ENCODE measurements around the gene SMAD2.

DNA sequence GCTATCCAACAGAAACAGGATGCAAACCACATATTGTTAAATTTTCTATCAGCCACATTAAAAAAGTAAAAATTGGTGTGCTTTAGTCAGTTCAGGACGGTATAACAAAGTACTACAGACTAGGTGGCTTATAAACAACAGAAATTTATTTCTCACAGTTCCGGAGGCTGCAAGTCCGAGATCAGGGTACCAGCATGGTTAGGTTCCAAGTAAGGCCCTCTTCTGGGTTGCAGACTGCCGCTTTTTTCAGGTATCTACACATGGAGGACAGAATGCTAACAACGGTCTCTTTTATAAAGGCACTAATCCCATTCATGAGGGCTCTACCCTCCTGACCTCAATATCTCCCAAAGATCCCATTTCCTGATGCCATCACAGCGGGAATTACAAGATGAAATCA lies 10.5 kb downstream of the SMAD2 start:
- TF ChIP-seq, protein P1, sequence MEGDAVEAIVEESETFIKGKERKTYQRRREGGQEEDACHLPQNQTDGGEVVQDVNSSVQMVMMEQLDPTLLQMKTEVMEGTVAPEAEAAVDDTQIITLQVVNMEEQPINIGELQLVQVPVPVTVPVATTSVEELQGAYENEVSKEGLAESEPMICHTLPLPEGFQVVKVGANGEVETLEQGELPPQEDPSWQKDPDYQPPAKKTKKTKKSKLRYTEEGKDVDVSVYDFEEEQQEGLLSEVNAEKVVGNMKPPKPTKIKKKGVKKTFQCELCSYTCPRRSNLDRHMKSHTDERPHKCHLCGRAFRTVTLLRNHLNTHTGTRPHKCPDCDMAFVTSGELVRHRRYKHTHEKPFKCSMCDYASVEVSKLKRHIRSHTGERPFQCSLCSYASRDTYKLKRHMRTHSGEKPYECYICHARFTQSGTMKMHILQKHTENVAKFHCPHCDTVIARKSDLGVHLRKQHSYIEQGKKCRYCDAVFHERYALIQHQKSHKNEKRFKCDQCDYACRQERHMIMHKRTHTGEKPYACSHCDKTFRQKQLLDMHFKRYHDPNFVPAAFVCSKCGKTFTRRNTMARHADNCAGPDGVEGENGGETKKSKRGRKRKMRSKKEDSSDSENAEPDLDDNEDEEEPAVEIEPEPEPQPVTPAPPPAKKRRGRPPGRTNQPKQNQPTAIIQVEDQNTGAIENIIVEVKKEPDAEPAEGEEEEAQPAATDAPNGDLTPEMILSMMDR (IDR thresholded peaks at IDR 0.05): no peak
- TF ChIP-seq POLR2A (IDR thresholded peaks at IDR 0.05) (no peak), POLR2AphosphoS5 (IDR thresholded peaks at IDR 0.05; ENCODE audit: insufficient read depth in 1 of 2, low read depth in 1 of 2) (no peak)
